ENCODE results near the gene PGPEP1. TPM values are rescaled to one million over a fixed set of nuclear protein-coding genes. Genes with fewer than 3 reads are reported as not detected.
A peak's percentile ranks its signal among the peaks of the same experiment; 100 is the strongest.

The PGPEP1 gene
- total RNA-seq, 1 donor from 2014 or later = 32.1 TPM

- H3K36me3 Mint-ChIP-seq (ENCODE audit: low read depth, unreplicated experiment) = peaks cover 4% of the 10 kb centered on the region
- peak overlapping the region; percentile 70 for H3K4me3 Mint-ChIP-seq (ENCODE audit: unreplicated experiment)
- TF ChIP-seq, protein P1, sequence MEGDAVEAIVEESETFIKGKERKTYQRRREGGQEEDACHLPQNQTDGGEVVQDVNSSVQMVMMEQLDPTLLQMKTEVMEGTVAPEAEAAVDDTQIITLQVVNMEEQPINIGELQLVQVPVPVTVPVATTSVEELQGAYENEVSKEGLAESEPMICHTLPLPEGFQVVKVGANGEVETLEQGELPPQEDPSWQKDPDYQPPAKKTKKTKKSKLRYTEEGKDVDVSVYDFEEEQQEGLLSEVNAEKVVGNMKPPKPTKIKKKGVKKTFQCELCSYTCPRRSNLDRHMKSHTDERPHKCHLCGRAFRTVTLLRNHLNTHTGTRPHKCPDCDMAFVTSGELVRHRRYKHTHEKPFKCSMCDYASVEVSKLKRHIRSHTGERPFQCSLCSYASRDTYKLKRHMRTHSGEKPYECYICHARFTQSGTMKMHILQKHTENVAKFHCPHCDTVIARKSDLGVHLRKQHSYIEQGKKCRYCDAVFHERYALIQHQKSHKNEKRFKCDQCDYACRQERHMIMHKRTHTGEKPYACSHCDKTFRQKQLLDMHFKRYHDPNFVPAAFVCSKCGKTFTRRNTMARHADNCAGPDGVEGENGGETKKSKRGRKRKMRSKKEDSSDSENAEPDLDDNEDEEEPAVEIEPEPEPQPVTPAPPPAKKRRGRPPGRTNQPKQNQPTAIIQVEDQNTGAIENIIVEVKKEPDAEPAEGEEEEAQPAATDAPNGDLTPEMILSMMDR (IDR thresholded peaks at IDR 0.05; ENCODE audit: unreplicated experiment) = peak; percentile 97
- DNase-seq (ENCODE audit: low spot score) = peak; percentile 82
- H3K9me3 Mint-ChIP-seq (ENCODE audit: unreplicated experiment) = no peaks in the 10 kb centered on the region
- peaks cover 8% of the 10 kb centered on the region for H3K4me1 Mint-ChIP-seq (ENCODE audit: unreplicated experiment)
- H3K27me3 Mint-ChIP-seq (ENCODE audit: unreplicated experiment) = peaks cover 3% of the 10 kb centered on the region
- peak overlapping the region; percentile 84 for H3K27ac Mint-ChIP-seq (ENCODE audit: unreplicated experiment)
Measured at GRCh38 chr19:18328340-18329034, 11.9 kb upstream of the PGPEP1 start.

DNA sequence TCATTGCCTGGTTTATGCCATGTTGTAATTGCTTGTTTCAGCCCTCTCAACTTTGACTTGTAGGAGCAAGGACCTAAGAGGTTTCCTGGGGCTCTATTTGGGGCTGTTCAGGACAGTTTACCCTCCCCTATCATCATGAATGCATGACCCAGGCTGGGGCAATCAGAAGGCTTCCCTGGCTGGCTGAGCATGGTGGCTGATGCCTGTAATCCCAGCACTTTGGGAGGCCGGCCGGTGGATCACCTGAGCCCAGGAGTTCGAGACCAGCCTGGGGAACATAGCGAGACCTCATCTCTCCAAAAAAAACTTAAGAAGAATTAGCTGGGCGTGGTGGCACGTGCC lies 11.4 kb upstream of the PGPEP1 start:
- Mint-ChIP-seq H3K4me3 (ENCODE audit: unreplicated experiment) (peak overlapping the region; percentile 70), H3K27me3 (ENCODE audit: unreplicated experiment) (peaks cover 1% of the 10 kb centered on the region), H3K36me3 (ENCODE audit: low read depth, unreplicated experiment) (peaks cover under 1% of the 10 kb centered on the region), H3K4me1 (ENCODE audit: unreplicated experiment) (peaks cover 3% of the 10 kb centered on the region), H3K9me3 (ENCODE audit: unreplicated experiment) (no peaks in the 10 kb centered on the region), H3K27ac (ENCODE audit: unreplicated experiment) (peak overlapping the region; percentile 84)
- no peak for DNase-seq (ENCODE audit: low spot score)
- TF ChIP-seq, protein P1 (IDR thresholded peaks at IDR 0.05; ENCODE audit: unreplicated experiment) = no peak

- TF ChIP-seq, protein P1 (IDR thresholded peaks at IDR 0.05; ENCODE audit: unreplicated experiment) = no peak
- Mint-ChIP-seq H3K9me3 (ENCODE audit: unreplicated experiment) (no peaks in the 10 kb centered on the region), H3K4me3 (ENCODE audit: unreplicated experiment) (no peak overlapping the region), H3K27ac (ENCODE audit: unreplicated experiment) (no peak overlapping the region), H3K27me3 (ENCODE audit: unreplicated experiment) (no peaks in the 10 kb centered on the region), H3K4me1 (ENCODE audit: unreplicated experiment) (peaks cover 2% of the 10 kb centered on the region), H3K36me3 (ENCODE audit: low read depth, unreplicated experiment) (no peaks in the 10 kb centered on the region)
- no peak for DNase-seq (ENCODE audit: low spot score)
Measured at GRCh38 chr19:18330868-18331267, 9.5 kb upstream of the PGPEP1 start.

GRCh38 chr19:18332917-18333530 lies 7.4 kb upstream of the PGPEP1 start:
- TF ChIP-seq, protein P1 (IDR thresholded peaks at IDR 0.05; ENCODE audit: unreplicated experiment) = no peak
- no peak overlapping the region for H3K4me3 Mint-ChIP-seq (ENCODE audit: unreplicated experiment)
- peaks cover 2% of the 10 kb centered on the region for H3K4me1 Mint-ChIP-seq (ENCODE audit: unreplicated experiment)
- H3K9me3 Mint-ChIP-seq (ENCODE audit: unreplicated experiment) = no peaks in the 10 kb centered on the region
- no peak for DNase-seq (ENCODE audit: low spot score)
- H3K27me3 Mint-ChIP-seq (ENCODE audit: unreplicated experiment) = no peaks in the 10 kb centered on the region
- H3K27ac Mint-ChIP-seq (ENCODE audit: unreplicated experiment) = no peak overlapping the region
- H3K36me3 Mint-ChIP-seq (ENCODE audit: low read depth, unreplicated experiment) = no peaks in the 10 kb centered on the region

DNA sequence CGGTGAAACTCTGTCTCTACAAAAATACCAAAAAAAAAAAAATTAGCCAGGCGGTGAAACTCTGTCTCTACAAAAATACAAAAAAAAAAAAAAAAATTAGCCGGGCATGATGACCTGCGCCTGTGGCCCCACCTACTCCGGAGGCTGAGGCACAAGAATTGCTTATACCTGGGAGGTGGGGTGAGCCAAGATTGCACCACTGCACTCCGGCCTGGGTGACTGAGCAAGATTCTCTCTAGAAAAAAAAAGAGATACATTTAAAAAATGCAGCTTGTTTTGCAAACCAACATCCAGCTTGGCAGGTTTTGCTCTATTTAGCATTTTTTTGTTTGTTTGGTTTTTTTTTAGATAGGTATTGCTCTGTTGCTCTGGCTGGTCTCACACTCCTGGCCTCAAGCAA lies 6.7 kb upstream of the PGPEP1 start:
- no peaks in the 10 kb centered on the region for H3K36me3 Mint-ChIP-seq (ENCODE audit: low read depth, unreplicated experiment)
- TF ChIP-seq, protein P1 (IDR thresholded peaks at IDR 0.05; ENCODE audit: unreplicated experiment) = no peak
- no peaks in the 10 kb centered on the region for H3K9me3 Mint-ChIP-seq (ENCODE audit: unreplicated experiment)
- H3K27ac Mint-ChIP-seq (ENCODE audit: unreplicated experiment) = no peak overlapping the region
- H3K4me3 Mint-ChIP-seq (ENCODE audit: unreplicated experiment) = no peak overlapping the region
- no peak for DNase-seq (ENCODE audit: low spot score)
- no peaks in the 10 kb centered on the region for H3K27me3 Mint-ChIP-seq (ENCODE audit: unreplicated experiment)
- H3K4me1 Mint-ChIP-seq (ENCODE audit: unreplicated experiment) = peaks cover 2% of the 10 kb centered on the region
